HG02763 (cell line): ENCODE measurements around the gene SNAI3.
A peak's percentile ranks its signal among the peaks of the same experiment; 100 is the strongest.

Source experiments
- ATAC-seq: cut with Tn5 transposase; IDR thresholded peaks from one replicate; pipeline ENCODE4 v1.9.1; 2021; ENCODE audit warnings: mild to moderate bottlenecking, moderate library complexity; ENCODE audit not compliant: unreplicated experiment

SNAI3 gene

DNA sequence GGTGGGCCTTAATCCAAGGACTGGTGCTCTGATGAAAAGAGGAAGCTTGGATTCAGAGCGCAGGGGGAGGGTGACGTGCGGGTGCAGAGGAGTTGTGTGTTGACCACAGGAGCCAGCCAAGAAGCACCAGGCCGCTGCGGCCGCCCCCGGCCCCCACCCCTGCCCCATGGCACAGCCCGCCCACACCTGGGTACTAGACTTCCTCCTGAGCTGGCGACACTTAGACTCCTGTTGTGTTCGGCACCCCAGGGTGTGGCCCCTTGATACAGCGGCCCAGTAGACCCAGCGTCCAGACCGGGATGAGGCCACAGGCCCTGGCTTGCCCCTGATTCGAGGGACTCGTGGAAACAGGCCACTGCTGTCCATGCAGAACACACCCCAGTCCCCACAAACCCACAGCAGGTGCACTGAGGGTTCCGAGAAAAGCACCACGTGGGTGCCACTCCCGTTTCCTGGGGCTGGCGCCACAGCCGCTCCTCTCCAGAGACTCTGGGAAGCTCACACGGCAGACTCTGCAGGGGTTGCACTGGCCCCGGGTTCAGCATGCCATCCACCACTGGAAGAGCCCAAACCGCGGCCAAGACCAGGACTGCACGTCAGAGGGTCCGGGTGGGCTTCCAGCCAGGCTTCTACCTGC lies 5.7 kb upstream of the SNAI3 start:
- no peak for ATAC-seq

DNA sequence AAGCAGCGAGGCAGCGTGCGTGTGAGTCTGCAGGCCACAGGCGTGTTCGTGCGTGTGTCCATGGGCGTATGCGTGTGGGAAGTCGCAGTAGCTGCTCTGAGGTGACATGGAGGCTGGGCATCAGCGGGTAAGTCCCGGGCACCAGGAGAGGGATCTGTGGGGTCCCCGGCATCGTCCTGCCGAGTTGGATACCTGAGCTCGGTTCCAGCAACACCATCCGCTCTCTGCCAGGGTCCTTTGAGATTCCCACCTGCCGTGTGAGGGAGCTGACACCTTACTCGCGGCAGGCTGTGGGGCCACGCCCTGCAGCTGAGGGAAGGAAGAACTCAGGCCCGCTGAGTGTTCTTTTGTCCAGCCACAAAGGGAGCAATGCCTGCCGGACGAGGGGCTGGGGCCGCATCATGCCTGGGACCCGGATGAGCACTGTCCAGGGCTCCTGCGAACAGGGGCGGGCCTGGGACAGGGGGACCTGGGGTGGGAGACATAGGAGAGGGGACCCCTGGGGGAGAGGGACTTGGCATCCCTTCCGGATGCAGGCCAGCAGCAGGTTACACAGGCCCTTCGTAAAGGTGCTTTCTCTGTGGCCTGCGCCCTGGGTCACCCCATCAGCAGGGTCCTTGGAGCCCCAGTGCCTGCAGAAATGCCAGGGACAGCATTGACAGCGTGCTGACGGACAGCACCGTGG lies 5.0 kb upstream of the SNAI3 start:
- ATAC-seq: no peak

- no peak for ATAC-seq
These were observed 4.2 kb upstream of the SNAI3 start for GRCh38 chr16:88690341-88691128.

DNA sequence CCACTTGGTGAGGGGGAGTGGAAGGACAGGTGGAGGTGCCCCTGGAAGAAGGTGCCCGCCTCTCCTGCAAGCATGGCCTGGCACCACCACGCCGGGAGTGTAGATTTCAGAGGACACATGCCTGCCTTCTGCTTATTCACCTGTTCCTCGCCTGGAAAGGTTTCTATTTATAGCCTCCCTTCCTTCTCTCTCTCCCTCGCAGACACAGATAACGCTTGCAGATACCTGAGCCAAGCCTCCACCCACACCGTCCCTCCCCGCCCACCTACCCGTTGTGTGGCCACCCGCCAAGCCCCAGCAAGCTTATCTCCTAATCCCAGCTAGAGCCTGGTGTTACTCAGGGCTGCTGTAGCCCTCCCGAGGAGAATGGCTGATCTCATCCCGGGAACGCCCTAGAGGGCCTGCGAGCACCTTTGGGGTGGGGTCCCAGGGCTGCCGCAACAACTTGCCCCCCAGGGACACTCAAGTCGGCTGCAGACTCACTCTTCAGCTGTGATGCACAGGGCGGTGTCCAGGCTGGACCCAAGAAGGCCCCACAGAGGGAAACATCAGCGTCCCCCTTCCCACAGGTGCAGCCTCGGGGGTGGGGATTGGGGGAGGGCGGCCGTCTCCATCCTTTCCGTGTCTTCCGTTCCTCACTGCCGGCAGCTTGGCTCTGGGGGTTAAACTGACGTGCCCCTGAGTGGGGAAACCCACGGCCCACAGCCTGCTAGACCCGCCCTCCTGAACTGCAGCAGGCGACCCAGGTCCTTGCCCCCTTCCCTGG lies 1.9 kb upstream of the SNAI3 start:
- ATAC-seq: no peak

- ATAC-seq: no peak
These were observed 1.3 kb upstream of the SNAI3 start for GRCh38 chr16:88687676-88688012.

DNA sequence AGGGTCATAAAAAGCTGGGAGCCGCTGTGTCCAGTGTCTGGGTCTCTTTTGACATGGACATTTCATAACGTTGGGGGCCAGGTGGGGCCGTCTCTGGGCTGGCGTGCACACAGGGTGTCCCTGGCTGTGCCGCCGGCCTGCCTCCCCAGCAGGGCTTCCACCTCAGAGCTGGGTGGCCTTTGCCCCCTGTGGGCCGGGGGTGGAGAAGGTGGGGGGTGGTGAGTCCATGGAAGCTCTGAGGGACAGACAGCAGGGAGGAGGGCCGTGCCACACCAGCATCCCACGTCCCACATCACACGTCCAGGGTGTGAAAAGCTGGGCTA lies 908 bp upstream of the SNAI3 start:
- no peak for ATAC-seq

- peak; percentile 9 for ATAC-seq
These were observed 257 bp downstream of the SNAI3 start for GRCh38 chr16:88686062-88686438.

- ATAC-seq: no peak
These were observed 898 bp downstream of the SNAI3 start for GRCh38 chr16:88685156-88686061.

- ATAC-seq: no peak
These were observed 1.6 kb downstream of the SNAI3 start for GRCh38 chr16:88684569-88685155.

GRCh38 chr16:88681709-88682451 lies 4.4 kb downstream of the SNAI3 start:
- peak; percentile 52 for ATAC-seq

- ATAC-seq: no peak
These were observed 5.1 kb downstream of the SNAI3 start for GRCh38 chr16:88681084-88681680.

DNA sequence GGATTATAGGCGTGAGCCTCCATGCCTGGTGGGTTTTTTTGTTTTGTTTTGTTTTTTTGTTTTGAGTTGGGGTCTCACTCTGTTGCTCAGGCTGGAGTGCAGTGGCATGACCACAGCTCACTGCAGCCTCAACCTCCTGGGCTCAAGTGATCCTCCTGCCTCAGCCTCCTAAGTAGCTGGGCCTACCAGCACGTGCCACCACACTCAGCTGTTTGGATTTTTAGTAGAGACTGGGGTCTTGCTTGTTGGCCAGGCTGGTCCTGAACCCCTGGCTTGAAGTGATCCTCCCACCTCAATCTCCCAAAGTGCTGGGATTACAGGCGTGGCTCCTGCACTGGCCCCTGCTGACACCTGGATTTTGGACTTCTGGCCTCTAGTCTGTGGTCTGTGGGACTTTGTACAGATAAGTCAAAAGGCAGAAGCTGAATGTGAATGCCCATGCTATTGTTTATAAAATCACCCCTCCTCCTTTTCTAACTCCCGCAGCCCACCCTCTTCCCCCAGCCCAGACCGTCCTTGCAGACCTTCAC lies 5.7 kb downstream of the SNAI3 start:
- ATAC-seq: no peak

DNA sequence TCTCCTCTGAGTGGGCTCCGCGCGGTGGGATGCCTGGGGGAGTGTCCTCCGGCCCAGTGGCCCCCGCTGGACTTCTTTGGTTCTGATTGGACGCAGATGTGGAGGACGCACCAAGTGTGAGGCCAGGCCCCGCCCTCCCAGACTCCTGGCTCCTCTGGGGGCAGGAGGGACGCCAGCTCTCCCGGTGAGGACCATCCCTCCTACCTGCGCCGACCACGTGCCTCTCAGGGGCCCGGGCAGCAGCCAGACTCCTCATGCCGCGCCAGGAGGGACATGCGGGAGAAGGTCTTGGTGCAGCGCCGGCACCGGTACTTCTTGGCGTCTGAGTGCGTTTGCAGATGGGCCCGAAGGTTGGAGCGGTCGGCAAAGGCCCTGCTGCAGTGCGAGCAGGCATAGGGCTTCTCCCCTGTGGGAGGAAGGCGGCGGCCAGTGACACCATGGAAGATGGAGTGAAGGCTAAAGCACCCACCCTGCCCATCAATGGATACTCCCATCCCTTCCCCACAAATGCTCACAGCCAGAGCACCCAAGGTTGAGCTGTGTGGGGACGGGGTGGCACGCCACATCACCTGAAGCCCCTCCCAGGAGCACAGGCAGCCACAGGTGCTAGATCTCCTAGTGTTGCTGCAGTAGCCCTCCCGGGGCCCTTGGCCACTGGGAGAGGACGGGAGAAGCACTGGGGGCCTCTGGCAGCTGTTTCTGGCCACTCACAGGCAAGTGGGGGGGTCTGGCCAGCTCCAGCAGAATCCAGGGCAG lies 7.9 kb downstream of the SNAI3 start:
- ATAC-seq: no peak

GRCh38 chr16:88677721-88678120 lies 8.6 kb downstream of the SNAI3 start:
- no peak for ATAC-seq

- ATAC-seq: no peak
These were observed 9.6 kb downstream of the SNAI3 start for GRCh38 chr16:88676502-88677242.

- no peak for ATAC-seq
These were observed 12.5 kb downstream of the SNAI3 start for GRCh38 chr16:88673716-88674379.

- ATAC-seq: no peak
These were observed 13.5 kb downstream of the SNAI3 start for GRCh38 chr16:88672776-88673175.
